Activated T-cell treated with anti-CD3 and anti-CD28 coated beads for 48 hours (primary cell): ENCODE measurements around the gene NRAS.

Source experiments
- DNase-seq: peaks from one replicate; pipeline ENCODE4 v3.0.0-alpha.2; 2020; ENCODE audit warnings: low read depth

Gene NRAS

GRCh38 chr1:114716304-114717170 is at the start of gene NRAS:
NRAS (minus strand) TSS chr1:114716771; CDS start chr1:114716160, 611 bp downstream.
- peak; percentile 93 for DNase-seq

GRCh38 chr1:114764689-114765088 is 48.1 kb upstream of the NRAS start:
- no peak for DNase-seq

GRCh38 chr1:114758256-114758832 is 41.8 kb upstream of the NRAS start:
- DNase-seq, result no peak

GRCh38 chr1:114757455-114758255 is 41.1 kb upstream of the NRAS start, which contains the start of gene CSDE1:
CSDE1 (minus strand) TSS chr1:114757984; CDS start chr1:114739890, 18,094 bp downstream.
- DNase-seq, result peak; percentile 93

GRCh38 chr1:114756949-114757454 is 40.4 kb upstream of the NRAS start:
- no peak for DNase-seq

GRCh38 chr1:114756009-114756892 is 39.7 kb upstream of the NRAS start:
- no peak for DNase-seq

GRCh38 chr1:114755006-114755931 is 38.7 kb upstream of the NRAS start:
- DNase-seq, result no peak

GRCh38 chr1:114753702-114754101 is 37.1 kb upstream of the NRAS start:
- peak; percentile 29 for DNase-seq

- DNase-seq, result no peak
Measured at GRCh38 chr1:114753143-114753542, 36.6 kb upstream of the NRAS start.

GRCh38 chr1:114750780-114751179 is 34.2 kb upstream of the NRAS start:
- no peak for DNase-seq

- DNase-seq, result no peak
Measured at GRCh38 chr1:114749835-114750234, 33.3 kb upstream of the NRAS start.

GRCh38 chr1:114746450-114747121 is 30.0 kb upstream of the NRAS start:
- no peak for DNase-seq

- DNase-seq, result no peak
Measured at GRCh38 chr1:114745291-114745690, 28.7 kb upstream of the NRAS start.

- no peak for DNase-seq
Measured at GRCh38 chr1:114741963-114742746, 25.6 kb upstream of the NRAS start.

GRCh38 chr1:114740331-114740730 is 23.8 kb upstream of the NRAS start:
- no peak for DNase-seq

- no peak for DNase-seq
Measured at GRCh38 chr1:114737314-114737849, 20.8 kb upstream of the NRAS start.

- no peak for DNase-seq
Measured at GRCh38 chr1:114735479-114735878, 18.9 kb upstream of the NRAS start.

- no peak for DNase-seq
Measured at GRCh38 chr1:114729782-114730181, 13.2 kb upstream of the NRAS start.

GRCh38 chr1:114728553-114728952 is 12.0 kb upstream of the NRAS start:
- DNase-seq, result no peak
